Fibroblast of skin of back (primary cell): ENCODE measurements around the gene SLC9A6.
"Not testable (repeated sequence)": the region's sequence is repeated elsewhere in the genome, so short reads cannot be mapped to it uniquely, and the experiment has no call there.

Experiments
- DNase-seq: peaks from one replicate; pipeline ENCODE4 v3.0.0-alpha.2; 2013

Gene SLC9A6

DNA sequence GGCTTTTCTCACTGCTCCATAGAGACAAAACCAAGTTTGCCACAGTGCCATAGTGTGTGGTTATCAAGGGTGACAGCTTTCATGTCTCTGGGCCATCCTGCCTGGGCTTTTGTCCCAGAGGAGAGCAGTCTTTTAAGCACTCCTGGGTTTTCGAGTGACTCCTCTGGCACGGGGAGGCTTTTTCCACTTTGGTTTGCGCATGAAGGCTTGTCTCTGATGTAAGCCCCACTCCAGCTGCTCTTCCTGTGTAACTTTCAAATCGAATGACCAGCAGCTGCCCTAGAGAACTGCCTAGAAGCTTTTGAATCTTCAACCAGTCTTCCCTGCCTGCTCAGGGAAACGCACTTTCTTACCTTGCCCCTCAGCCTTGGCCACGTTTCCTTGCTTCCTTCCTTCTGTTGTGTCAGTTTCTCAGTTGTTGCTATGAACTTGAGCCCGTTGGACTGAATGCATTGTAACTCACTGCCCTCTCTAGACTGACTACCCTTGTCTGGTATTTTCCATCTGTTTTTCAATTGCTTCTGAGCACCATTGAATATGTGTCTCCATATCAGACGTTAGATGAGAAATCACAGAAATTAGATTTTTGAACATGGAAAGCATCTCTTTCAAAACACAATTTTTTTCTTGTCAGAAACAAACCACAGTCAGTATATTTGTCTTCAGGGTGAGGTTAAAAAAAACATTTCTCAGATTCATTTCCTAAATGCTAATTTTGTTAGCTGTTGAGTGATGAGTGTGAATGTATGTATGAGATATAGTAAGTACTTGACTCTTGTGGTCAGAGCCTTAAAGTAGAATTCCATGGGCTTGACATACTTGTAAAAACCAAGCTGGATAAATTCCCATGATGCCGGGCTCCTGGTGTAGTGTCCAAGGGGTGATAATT lies 45.3 kb downstream of the SLC9A6 start:
- peak; percentile 95 for DNase-seq

DNA sequence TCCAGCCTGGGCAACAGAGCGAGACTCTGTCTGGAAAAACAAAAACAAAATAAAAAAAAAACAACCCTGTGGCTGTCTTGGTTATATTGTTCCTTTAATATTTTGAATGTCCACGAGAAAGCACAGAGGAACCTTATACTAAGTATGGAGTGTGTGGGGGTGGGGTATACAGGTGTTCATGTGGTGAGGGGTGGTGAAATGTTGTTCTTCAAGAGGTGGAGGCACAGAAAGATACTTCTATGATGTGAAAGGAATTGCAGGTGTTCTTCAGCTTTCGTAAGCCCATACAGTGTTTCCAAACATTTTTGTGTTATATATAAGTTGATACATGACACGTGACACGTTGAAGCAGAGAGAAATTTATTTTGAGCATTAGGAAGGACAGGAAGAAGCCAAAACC lies 46.4 kb downstream of the SLC9A6 start:
- no peak for DNase-seq

DNA sequence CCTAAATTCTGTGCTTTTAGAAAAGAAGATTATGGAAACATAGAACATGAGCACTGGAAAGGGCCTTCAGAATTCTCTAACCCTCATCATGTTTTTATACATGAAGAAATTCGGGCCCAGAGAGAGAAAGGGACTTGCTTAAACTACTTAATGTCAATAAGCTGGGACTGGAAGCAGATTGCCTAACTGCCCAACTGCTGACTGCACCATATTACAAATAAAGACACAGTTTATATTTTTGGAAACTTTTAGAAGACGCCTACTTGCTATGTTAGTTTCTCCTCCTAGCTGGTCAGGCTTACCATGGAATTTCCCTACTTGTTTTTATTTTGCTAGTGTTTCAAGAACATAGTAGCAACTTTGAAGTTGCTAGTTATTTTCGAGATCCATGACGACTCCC lies 47.1 kb downstream of the SLC9A6 start:
- no peak for DNase-seq

DNA sequence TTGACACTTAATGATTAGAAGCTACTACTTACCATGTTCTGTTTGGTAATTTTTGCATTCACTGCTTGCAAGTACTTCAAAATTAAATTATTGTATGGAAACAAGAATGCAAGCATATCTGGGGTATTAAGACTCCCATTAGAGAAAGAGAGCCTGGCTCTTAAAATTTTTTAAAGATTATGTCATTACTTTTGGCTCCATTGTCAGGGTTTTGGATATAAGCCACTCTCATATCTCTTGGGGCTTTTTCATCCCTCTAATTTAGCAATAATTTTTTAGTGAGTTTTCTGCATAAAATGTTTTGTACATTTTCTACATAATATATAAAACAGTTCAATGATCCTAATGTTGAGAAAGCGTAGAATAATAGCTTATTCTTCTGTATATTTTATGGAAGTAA lies 49.4 kb downstream of the SLC9A6 start:
- peak; percentile 27 for DNase-seq

DNA sequence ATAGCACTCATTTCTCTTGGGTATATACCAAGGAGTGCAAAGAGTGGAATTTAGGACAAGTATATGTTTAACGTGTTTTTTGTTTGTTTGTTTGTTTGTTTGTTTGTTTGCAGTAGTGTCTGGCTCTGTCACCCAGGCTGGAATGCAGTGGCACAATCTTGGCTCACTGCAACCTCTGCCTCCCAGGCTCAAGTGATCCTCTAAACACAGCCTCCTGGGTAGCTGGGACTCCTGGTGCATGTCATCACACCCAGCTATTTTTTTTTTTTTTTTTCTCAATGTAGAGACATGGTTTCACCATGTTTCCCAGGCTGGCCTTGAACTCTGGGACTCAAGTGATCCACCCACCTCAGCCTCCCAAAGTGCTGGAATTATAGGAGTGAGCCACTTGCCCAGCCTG lies 50.4 kb downstream of the SLC9A6 start:
- DNase-seq: no peak

DNA sequence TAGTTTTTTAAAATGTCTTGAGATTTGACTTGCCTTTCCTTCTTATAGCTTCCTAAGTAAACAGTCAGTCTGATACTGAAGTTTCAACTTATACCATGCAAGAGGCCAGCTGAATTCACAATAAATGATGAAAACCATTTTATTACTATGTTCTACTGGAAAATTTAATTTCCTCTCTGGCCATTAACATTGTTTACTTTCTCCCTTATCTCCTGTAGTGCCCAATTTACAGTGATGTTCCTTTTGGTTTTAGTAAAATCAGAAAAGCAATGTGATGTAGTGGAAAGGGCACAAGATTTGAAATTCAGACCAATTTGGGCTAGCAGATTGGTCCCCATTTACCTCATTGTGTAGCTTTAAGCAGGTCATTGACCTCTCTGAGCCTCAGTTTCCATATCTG lies 54.2 kb downstream of the SLC9A6 start:
- no peak for DNase-seq

DNA sequence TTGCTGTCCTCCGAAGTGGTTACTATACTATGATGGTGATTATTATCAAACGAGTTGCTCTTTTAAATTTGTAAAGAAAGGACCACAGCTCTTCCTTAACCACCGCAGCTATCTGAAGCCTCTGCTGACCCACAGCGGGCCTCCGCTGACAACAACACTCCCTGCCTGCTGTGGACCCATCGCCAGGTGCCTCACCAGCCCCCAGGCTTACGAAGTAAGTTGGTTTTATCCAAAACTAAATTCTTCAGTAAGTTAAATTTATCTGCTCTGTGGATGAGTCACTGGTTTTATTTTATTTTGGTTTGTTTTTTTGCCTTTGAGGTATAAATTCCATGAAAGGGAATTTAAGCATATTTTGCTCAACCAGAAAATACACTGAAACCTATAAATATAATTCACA lies 54.7 kb downstream of the SLC9A6 start:
- DNase-seq: peak; percentile 30

DNA sequence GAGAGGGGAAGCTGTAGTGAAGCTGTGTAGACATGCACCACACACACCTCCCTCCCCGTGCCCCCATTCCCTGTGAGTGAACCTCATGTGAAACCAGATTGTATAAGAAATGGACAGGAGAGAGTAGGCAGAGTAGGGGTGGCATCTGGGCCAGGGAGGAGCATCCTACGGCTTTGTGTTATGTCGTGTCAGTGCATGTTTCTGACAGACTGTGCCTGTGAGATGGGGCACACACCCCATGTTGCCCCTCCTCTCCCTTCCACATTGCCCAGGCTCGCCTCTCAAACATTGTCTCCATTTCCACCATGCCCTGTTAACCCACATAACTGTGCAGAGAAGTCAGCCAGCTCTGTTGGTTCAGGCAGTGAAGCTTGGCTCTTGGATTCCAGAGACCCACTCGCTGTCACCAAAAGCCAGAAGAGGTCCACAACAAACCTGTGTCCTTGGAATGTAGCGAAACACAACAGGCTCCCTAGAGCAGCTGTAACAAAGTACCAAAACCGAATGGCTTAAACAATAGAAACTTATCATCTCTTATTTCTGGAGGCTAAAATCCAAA lies 56.1 kb downstream of the SLC9A6 start:
- DNase-seq: no peak

DNA sequence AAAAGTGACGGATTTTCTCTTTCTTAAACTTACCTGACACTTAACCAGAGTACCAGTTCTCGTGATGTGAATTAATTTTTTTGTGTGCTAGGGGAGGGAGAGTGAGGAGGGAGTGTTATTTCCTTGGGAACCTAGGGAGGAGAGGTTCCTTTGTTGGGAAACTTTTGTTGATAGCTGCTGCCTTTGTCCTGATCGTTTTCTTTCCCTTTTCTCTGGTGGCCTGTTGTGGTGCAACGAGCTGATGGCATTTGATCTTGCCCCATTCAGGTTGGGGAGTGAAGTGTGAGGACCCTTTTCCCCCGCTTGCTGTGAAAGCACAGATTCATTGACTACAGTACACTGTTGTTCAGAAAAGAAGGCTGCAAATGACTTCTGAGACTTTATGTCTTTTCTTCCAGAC lies 59.8 kb downstream of the SLC9A6 start:
- DNase-seq: no peak

DNA sequence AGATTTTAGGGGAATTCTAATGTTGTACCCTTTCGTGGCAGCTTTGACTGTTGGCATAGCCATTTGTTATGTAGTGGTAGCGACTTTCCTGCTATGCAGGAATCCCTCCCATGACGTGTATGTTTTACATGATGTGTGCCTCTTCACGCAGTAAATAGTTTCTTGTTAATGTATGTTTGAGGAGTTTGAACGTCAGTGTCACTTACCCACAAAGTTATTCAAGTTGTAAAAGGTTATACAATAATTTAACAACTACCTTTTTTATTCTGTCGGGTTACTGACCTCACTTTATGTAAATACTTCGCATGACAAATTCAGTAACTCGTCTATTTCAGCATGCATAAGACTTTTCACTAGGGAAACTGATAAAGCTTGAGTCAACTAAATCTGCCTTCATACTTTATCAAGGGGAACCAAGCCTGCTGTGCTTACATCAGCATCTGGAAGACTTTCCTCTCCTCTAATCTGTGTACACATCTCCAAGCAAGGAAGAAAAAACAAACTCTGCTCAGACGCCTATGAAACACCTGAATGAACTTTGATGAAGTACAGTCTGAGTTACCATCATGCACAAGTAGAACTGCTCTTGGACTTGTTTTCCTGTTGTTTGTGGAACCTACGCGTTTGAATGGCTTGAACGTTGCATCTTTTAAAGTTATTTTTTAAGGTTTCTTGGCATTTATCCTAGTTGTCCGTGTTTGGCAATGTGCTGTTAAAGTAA lies 61.2 kb downstream of the SLC9A6 start:
- DNase-seq: no peak

DNA sequence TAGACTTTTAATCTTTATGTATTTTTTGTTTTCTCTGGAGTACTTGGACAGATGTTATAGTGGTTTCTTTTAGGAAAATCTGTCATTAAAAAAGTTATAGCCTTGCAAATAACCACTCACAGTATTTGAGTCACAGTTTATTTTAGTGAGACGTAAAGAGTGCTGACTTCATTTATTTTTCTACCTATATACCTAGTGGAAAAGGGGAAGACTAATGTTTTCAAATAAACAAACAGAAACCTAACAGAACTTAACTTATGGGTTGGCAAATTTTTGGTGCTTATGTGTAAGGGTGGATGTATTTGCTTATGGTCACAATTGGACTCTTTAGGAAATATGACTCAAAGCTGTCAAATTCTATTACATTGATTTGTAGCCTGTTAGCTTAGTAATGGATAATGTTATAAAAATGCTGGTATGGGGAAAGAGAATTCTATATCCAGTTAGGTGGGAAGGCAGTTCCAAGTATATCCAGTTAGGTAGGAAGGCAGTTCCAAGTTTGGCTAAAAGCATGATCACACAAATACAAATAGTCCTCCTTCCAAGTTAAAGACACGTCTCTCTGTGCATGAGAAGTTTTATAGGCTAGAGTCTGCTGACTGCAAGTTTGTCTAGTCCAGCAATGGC lies 61.9 kb downstream of the SLC9A6 start:
- DNase-seq: peak; percentile 60

DNA sequence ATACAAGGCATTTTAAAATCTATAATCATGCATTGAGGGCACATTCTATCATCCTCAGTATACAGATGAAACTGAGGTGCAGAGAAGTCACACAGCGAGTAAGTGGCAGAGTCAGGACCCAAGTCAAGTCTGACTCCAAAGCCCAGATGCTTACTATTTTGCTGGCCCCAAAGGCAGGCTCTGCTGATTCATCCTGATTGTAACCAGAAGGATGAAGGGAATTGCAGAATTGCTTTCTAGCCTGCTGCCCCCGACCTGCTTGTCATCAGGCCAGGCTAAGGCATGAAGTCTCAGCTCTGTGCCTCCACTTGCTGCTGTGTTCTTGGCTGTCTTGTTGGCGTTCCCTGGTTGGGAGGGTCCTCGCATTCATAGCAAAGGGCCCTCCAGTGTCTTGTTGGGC lies 62.7 kb downstream of the SLC9A6 start:
- peak; percentile 65 for DNase-seq

DNA sequence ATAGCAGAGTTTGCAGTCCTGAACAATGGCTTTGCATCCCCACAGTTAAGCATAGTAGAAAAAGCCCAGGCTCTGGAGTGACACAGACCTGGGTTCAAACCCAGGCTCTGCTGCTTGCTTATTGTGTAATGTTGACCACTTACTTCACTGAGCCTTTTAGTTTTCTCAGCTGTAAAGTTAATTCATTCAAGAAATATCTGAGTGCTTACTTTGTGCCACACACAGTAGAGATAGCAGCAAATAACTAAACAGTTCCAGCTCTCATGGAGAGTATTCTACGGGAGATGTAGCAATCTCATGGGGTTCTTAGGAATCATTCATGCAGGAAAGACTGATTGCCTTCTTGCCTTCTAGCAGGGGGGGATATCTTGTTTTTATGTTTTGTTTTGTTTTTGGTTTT lies 63.2 kb downstream of the SLC9A6 start:
- no peak for DNase-seq

DNA sequence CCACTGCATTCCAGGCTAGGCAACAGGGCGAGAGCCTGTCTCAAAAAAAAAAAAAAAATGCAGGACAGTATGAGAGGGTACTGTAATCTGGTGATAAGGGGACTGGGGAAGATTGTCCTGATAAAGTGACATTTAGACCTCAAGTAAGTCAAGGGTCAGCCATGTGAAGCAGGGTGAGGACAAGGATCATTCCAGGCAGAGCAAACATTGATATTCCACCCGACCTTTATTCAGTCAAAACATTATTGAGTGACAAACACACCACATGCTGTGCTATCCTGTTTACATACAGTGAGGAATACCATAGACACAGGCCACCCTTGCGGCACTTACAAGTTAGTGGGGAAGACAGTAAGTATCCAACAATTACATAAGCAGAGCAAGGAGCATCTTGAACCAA lies 64.4 kb downstream of the SLC9A6 start:
- no peak for DNase-seq

DNA sequence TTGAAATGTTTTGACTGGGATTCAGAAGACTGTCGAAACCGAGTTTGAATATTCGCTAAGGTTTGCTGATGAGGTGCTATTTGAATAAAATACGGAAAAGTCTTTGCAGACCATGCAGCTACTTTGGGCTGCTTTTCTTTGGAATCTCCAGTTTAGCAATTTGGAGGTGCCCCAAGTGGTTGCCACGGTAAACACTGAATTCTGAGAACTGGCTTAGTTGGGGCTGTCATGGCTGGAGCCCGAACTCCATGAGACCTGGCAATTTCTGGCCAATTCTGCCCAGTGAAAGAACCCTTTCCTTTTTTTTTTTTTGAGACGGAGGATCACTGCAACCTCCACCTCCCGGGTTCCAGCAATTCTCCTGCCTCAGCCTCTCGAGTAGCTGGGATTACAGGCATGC lies 65.6 kb downstream of the SLC9A6 start:
- DNase-seq: not testable (repeated sequence)

DNA sequence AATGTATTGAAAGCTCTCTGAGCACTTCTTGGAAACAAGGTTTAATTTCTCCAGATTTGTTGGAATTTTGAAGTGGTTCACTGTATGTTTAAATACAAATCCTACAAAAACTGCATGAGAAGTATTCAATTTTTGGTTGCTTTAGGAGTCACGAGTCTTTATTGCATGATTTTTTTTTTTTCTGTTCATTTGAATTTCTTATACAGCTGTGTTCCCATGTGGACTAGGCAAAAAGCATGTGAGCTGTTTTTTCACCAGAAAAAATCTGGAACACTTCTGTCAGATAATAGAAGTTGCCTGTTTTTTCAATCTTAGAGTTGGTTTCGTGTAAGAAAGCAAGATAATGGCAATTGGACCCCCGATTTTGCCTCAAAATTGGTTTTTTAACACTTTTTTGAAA lies 66.4 kb downstream of the SLC9A6 start:
- no peak for DNase-seq

DNA sequence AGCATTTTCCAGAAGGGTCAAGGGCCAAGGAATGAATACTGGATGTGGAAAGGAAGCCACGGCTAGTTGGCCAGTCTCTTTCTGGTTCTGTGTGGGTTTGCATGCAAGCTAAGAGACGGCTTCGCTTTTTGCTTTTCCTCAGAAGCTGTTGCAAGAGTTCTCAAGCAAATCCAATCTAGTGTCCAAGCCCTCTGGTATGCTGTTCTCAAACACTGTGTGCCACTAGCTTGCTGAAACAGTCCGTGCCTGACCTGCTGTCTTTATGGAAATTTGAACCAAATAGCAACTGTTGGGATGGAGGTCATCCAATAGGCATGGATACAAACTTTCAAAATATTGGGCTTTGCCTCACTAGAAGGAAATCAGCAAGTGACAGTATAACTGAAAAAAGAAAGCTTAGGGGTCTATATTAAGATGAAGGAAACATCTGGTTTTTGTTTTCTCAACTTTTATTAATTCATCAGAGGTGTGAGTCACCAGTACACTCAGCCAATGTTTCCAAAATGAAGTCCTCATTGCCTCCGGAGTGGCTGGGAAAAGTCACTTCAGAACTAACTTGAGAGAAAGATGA lies 70.5 kb downstream of the SLC9A6 start:
- DNase-seq: peak; percentile 90

DNA sequence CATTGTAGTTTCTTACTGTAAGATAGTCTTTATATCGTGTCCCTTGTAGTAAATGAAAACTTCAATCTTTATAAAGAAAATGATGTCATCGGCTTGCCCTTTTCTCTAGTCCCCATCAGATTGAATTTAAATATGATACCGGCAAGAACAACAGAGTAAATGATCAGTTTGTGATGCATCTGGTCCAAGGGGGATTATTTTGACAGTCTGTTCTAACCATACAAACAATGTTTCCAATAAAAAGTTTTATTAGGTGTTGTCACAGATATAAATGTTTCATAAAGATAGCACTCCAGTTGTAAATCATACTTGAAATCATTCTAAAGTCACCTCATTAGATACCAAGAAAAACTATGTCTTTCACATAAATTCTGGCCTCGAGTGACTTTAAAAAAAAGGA lies 72.3 kb downstream of the SLC9A6 start:
- DNase-seq: no peak

DNA sequence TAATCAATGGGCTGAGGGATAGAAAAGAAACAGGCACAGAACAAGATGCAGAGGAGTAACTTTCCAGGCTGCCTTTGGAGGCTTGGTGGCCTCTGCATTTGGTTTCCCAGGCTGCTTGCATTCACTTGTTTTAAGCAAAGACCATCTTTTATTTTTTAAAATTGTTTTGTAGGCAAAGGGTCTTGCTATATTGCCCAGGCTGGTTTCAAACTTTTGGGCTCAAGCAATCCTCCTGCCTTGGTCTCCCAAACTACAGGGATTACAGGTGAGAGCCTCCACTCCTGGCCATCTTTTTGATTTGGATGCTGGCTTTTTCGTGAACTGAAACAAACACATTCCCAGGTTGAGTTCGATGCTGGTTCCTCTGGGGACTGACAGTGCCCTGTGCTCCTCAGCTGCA lies 74.1 kb downstream of the SLC9A6 start:
- DNase-seq: no peak

DNA sequence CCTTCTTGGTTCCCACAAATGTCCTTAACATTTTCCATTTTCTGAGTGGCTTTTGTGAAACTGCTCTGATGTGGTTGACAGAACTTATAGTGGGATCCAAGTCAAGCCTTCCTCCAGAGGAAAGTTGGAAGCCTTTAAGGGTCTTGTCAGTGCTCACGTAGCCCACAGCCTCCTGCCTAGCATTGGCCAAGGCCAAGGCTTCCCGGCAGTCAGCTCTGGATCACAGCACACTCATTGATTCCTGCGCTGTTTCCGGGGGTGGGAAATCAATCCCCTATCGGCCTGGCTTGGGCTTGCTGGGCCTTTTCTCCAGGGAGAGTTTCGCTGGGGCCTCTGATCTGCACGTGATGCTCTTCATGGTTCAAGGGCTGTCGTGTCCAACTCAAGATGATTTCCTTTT lies 76.1 kb downstream of the SLC9A6 start:
- DNase-seq: no peak

DNA sequence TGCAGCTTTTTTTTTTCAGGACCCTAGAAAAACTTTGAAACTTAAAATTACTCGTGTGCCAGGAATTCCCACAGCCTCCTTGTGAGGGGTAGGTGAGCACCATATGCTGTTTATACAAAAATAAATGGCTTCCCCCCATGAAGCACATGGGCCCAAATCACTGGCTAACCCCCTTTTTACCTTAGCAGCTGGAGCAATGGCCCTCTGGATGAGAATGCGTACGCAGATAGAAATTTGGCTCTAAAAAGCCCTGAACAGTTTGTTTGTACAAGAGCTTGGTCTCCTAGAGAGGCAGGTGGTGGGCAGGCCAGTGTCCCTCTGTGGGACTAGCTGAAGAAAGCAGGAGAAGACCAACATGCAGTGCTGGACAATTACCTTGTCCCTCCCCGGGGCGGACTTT lies 76.5 kb downstream of the SLC9A6 start:
- DNase-seq: no peak

DNA sequence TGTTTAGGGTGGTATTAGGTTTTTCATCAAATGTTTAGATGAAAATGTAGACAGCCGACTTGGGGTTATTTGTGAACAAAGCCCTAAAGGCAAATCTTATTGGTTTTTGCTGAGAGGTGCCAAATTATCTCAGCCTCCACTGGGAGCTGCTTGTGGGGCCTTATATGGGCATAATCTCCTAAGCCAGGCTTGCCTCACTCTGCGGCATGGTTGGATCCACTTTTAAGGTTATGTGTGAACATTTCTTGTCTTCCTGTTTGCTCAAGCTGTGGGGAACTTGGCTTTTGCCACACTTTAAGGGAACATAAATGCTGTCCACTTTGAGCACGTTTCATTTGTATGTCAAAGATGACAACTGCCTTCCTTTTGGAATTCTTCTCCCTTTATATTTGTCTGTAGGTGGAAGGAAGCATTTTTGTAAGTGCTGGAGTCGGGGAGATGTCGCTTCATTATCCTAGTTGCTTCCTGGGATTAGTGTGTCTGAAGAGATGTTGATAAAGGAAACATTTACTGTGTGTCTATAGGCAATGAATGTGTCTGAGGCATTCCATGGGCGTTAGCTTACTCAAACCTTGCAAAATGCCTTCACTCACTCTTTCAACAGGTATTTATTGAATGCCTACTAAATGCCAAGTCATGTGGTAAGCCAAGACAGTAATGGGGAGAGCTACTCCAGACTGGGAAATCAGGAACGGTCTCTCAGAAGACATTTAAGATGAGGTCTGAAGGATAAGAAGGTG lies 78.3 kb downstream of the SLC9A6 start:
- DNase-seq: peak; percentile 82
